Stimulated activated CD8-positive, alpha-beta memory T cell treated with anti-CD3 and anti-CD28 coated beads, Interleukin-12 subunit alpha, Interleukin-12 subunit beta, amount 100 ng/mL, for 4 hours (primary cell): ENCODE data around the gene CDYL.

ENCODE experiments used
- DNase-seq: peaks from one replicate; pipeline ENCODE4 v3.0.0-alpha.2; 2020; ENCODE audit warnings: low read depth

The CDYL gene

DNA sequence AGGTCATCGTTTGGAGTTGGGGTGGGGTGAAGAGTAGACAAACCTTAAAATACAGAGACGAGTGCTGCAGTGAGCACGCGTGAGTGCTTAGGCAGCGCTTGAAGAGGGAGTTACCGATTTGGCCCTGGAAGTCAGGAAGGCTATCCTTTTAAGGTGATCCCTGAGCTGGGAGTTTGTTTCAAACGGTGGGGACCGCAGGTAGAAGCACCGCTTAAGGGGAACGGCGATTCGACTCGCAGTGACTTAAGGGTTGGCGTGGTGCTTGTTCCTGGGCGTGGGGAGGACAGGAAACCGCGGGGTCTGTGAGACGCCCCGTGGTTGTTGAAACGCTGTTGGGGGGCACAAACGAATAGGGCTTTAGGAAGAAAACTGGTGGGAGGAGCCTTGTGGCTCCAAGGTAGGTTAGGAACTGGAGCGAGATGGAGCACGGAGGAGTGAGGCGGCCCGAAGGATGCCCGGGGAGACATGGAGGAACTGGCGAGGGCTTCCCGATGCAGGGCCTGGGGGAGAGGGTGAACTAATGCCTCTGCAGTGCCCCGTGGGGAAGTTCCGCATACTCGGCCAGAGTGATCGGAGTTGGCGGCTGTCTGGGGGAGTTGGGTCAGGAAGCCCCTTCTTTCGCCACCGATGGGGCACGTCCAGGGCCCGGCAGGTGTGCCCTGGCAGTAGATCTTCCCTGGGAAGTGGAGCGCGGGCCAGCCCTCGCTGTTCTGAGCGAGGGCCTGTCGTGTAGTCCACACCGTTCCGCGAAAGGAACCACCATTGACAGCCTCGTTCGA is 1.3 kb upstream of the CDYL start:
- no peak for DNase-seq

DNA sequence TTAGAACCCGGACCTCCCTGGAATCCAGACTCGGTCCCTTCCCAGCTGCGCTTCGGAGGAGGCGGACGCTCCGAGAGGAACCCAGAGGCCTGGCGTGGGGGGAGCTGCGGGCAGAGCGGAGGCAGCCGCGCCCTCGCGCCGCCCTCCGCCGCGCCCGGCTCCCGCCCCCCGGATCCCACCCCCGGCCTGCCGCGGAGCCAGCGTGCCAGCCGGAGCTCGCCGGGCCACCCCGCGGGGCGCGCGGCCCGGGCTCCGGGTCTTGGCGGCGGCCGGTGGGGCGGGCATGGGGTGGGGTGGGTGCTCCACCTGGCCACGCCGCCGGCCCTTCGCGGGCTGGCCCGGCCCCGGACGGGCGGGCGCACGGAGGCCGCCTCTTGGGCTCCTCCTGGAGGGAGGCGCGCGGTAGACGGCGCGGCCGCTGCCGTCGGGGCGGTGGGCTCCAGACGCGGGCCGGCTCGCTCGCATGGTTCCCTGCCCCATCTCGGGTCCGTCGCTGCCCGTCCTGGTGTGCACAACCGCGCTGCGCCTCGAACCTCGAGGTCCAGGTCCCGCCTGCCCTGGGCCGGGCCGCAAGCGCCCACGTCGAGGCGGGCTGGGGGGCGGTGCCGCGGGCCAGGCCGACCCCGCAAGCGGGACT is 592 bp upstream of the CDYL start:
- peak; percentile 64 for DNase-seq

DNA sequence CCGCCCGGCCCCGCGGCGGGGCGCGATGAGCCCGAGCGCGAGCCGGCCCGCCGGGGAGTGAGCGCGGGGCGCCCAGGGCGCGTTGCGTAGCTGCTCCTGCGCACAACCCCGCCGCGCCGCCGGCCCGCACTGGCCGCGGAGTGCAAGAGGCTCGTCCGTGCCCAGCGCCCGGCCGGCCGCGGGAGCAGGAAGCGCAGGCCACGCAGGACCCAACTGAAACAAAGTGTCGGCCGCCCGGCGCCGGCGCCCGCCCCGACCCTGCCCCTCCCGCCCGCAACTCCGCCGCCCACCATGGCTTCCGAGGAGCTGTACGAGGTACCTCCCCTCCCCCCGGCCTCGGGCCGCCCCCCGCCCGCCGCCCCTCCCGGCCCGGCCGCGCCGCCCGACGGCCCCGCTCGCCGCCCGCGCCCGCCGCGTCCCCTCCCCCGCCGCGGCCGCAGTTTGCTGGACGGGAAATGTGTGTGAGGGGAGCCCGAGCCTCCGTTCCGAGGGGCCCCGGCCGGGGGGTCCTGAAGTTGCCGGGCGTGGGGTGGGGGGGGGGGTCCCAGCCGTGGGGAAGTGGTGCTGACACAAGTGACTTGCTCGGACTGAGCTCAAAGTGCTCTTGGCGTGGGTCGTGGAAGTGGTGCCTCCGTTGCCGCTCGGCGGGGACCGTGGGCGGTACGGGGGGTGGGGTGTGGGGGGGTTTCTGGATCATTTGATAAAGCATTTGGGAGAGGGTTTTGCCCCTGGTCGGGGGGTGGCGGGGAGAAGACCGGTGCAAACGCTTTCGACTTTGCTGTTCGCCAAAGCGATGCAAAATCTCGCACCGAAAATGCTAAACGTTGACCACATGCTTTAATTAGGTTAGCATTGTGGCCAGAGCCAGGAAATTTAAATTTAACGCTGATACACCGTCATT is 539 bp downstream of the CDYL start:
- DNase-seq: peak; percentile 21

DNA sequence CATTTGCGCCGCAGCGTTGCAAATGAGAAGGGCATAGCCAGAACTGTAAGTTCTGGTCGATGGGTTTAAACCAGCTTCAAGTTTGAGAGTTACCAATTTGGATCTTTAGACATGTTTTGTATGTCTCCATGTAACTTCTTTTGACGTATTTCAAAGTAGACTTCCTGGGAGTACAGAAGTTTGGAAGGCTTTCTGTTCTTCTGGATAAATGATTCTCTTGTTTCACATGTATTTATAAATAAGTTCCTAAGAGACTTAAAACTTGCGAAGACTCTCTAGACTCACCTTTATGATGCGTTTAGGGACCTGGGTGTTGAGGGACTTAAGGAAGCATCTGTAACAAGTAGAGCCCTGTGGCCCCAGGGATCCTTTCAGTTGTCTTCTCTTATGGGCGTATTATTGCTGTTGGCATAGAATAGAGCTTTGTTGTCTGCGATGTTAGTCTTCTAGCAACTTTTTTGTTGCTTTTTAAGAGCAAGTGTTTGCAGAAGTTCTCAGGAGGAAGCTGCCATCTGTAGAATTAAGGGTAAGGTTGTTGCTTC is 1.3 kb downstream of the CDYL start:
- no peak for DNase-seq

DNA sequence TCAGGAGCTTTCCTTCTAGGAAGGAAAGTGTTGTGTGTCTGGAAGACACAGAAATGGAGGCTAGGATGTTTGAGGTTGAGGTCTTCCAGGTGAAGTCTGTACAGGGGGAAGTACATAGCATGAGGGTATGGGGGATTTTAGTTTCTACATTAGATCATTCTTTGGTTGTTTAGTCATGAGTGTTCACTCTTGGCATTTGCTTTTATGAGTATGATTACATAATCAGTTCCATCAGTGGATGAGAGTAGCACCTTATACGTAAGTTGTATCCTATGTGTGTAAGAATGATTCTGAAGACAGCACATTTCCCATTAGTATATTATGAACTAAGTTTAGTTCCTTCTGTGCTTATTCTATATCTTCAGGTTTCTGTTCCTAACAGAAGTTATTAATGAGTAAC is 1.9 kb downstream of the CDYL start:
- DNase-seq: no peak

DNA sequence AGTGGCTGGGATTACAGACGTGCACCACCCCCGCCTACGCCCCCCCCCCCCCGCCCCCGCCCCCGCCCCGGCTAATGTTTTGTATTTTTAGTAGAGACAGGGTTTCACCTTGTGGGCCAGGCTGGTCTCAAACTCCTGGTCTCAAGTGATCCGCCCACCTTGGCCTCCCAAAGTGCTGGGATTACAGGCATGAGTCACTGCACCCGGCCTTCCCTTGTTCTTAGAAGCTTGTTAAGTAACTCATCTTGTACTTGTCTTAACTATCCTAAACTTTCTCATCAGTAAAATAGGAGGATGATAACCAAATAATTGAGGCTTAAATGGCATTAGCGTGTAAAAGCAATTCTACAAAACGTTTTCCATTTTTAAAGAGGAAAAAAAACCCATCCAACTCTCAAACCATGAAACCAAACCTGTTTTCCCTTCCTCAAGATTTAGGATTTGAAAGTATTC is 4.2 kb downstream of the CDYL start:
- DNase-seq: no peak

DNA sequence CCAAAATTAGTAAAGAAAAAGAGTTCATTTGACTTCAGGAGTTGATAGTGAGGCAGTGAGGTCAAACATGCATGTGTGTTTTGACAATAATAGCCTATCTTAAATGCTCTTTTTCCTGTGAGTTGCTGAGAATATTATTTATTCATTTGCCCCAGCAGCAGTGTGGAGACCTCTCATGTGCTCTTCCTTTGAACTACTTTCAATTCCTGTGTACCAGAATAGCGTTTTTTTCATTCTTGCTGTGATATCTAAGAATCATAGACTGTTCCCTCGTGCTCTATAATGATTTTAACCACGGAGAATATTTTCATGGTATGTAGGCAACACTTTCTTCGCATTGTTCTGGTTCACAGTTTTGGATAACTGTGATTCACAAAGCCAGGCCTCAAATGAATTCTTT is 5.2 kb downstream of the CDYL start:
- DNase-seq: no peak

DNA sequence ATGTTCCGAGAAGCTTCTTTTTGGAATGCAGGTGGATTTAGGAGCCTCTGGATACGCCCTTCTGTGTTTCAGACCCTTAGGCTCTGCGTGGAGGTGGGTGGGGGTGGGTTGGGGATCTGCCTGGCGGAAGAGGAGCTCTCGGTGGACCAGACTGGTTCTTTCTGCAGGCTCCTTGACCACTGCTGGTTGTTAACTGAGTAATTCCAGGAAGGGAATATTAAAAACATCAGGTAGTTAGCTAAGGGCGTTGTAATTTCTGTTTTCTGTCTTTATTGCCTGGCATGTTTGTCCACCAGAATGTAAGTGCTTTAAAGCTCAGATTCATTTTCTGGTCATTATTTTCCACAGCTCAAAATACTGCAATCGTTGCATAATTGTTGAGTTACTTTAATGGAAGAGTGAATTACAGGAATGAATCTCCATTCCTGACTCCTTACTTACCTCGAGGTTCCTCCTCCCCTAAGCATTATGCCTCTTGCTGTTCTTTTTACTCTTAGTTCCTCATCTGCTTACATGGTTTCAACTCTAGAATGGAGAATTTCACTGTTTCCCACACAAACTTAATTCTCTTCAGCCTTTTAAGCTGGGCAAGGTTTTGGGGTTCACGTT is 5.9 kb downstream of the CDYL start:
- no peak for DNase-seq

DNA sequence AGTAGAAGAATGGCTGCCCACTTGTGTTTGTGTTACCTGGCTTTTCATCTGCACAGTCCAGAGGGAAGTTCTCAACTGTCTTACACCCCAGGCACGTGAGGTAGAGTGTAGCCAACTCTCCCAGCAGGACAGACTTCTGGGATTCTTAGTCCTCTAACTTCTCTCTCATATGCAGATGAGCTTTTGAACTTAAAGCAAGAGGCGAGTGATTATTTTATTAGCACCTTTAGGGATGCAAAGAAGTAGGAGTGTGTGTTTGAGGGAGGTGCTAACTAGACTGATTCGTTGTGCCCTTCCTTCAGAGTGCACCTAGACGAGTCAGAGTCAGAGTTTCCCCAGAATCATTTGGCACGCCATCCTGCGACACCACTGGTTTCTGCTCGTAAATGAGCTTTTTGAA is 10.8 kb downstream of the CDYL start:
- no peak for DNase-seq

DNA sequence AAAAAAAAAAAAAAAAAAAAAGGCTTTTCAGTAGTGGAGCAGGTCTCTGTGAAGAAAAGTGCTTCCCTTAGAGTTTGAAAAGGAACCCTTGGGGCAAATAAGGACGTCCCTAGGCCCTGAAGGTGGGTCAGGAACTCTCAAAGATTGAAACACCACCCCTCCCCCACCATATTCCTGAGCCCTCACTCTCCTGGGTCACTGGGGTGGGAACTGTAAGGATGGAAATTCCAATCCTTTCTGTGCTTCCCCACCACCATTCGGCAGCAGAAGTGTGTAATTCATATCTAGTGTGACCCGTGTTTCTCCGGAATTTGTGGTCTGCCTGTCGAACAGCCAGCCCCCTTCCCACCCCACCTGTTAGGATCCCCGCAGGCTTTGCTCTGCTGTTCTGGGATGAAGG is 12.3 kb downstream of the CDYL start:
- no peak for DNase-seq

DNA sequence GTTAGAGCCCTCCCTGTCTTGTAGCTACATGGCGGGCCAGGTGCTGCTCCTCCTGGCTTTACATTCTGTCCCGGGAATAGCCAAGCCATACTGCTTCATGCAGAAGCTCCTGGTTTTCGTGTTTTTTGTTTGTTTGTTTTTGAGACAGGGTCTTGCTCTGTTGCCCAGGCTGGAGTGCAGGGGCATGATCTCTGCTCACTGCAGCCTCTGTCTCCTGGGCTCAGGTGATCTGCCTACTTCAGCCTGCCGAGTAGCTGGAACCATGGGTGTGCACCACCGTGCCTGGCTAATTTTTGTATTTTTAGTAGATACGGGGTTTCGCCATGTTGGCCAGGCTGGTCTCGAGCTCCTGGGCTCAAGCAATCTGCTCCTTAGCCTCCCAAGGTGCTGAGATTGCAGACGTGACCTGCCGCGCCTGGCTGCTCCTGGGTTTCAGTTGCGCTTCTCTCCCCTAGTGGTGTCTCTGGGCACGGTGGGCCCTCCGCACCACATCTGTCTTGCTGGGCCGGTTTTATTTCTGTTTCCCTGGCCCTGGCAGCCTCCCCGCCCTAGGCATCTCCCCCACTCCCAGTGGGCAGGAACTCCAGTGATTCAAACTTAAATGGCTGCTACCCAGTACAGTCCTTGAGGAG is 12.9 kb downstream of the CDYL start:
- no peak for DNase-seq

DNA sequence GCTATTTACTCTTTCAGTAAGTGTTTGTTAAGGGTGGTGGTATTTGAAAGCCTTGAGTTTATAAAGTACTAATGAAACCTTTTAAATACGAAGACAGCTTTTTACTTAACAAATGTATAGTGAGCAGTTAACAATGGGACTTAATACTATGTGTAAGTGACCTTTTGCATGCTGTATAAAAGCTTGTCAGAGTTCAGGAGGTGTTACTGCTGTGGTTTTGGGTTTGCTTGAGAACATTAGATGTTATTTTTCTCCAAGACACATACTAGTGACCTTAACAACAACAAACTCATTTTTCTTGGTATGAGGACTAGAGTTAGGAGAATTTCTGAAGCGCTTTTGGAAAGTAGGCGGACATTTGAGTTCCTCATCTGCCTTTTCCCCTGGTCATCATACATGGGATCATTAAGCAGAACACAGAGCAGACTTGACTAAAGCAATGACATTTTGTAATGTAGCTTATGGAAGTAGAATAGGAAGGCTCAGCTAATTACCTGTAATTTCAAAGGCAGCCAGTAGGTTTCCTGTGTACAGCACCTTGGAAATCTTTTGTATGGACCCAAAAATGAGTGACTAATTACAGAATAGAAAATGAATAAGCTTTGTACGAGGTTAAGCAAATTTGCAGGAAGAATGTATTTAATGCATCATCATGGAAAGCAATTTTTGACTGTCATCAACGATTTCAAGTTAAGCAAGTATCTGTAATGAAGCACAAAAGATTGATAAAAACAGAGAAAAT is 14.1 kb downstream of the CDYL start:
- DNase-seq: no peak

DNA sequence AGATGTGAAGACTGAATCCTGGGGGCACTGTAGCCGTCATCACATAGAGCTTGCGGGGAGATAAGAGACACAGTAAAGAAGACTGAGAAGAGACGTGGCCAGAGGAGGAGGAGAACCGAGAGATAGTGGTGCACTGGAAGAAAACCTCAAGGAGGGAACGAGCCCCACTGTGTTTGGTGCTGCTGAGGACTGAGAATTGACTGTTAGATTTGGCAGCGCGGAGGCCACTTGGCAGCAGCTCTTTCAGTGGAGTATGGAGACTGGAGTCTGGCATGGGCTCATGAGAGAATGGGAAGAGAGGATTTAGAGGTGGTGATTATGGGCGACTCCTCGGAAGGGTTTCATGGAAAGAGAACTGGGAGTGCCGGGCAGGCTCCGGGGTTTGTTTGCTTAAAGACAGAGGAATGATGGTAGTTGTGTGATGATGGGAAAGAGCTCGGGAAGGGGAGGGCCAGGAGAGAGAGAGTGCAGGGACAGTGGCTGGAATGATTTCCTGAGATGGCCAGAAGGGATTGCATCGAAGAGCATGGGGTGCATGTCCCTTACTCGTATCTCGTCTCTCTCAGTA is 18.0 kb downstream of the CDYL start:
- DNase-seq: no peak

DNA sequence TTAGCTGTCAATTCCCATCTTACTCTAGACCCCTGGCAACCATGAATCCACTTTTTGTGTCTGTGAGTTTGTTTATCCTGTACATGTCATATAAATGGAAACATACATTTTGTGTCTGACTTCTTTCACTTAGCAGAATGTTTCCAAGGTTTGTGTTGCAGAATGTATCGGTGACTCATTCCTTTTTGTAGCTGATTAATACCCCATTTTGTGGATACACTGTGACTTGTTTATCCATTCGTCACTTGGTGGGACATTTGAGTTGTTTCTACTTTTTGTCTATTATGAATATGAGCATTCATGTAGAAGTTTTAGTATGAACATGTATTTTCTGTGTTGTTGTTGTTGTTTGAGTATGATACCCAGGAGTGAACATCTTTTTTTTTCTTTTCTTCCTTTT is 21.4 kb downstream of the CDYL start:
- no peak for DNase-seq

DNA sequence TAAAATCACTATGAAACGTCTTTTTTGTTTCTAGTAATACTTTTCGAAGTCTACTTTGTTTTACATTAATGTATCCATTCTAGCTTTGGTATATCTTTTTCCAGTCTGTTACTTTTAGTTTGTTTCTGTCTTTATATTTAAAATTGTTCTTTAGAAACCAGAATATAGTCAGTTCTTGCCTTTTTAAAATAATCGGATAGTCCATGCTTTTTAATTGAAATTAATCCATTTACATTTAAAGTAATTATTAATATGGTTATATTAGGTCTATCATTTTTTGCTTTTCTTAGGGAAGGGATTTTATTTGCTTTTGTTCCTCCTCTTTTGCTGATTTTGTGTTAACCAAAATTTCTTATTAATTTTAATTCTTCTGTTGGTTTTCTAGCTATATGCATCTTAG is 23.7 kb downstream of the CDYL start:
- no peak for DNase-seq

DNA sequence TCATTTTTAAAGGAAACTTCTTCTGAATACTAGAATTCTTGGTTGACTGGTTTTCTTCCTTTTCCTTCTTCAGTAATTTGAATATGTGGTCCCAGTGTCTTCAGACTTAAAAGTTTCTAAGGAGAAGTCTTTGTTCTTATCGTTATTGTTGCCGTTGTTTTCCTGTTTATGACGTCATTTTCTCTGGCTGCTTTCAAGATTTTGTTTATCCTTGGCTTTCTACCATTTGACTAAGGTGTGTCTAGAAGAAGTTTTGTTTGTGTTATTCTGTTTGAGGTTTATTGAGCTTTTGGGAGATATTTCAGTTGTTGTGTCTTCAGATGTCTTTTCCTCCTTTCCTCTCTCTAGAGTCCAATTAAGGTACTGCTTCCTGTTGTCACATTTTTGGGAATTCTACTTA is 24.5 kb downstream of the CDYL start:
- no peak for DNase-seq

DNA sequence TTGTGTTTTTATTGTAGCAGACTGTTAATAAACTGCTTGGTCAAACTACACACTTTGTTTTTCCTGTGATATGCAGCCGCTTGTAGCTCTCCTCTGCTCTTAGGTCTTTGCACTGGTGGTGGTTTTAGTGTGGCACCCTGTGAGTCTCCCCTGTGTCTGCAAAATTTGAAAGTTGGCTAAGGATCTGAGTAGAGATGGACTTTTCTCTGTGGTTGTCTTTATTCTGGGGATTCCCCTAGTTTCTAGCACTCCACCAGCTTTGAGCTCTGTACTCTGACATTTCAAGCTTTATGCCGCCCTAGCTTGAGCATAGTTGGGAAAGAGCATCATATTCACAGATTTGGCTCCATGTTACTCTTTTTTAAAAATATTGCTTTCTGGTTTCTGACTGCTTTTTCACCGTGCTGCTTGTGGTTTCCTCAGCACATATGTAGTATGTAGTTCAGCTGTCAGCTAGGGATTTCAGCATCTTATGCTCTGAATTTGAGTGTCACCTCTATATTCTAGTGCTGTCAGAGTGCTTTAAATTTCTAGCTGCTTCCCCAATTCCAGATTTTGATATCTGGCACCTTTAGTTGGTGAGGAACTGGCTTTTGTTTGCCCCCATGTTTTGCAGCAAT is 25.4 kb downstream of the CDYL start:
- DNase-seq: no peak

DNA sequence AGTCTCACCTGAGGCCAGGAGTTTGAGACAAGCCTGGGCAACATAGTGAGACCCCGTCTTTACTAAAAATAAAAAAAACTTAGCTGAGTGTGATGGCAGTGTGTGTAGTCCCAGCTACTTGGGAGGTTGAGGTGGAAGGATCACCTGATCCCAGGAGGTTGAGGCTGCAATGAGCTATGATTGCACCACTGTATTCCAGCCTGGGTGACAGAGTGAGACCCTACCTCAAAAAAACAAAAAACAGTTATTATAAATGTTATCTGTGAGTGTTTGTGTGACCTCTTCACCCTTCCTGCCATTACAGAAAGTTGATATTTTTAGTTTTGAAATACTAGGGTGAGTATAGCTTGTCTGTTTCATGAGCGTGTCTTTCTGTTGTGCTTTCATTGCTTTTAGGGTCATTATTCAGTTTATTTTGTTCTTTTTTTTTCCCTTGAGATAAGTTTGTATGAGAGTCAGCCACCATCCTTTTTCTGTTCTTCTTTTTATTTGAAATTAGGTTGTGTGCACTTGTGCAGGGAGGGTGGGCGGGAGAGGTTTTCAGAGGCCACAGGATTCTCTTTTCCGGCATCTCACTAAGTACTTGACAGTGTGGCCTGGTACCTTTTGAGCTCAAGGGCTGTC is 26.2 kb downstream of the CDYL start:
- no peak for DNase-seq

DNA sequence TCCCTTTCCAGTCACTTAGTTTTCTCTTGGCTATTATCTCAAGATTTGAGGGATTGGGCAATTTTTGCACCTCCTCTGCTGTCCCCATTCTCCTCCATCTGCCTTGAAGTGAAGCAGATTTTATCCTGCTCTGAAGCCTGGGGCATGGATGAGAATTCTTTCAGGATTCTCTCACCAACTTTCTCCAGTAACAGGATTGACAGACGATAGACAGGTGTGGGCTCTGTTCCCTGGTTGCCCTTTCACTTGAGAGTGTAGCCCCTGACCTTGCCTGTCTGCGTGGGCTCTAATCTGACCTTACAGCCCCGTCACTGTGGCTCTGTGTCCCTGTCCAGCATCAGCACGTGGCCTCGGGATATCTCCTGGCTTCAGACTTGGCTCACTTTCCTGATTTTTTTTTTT is 27.1 kb downstream of the CDYL start:
- DNase-seq: no peak

DNA sequence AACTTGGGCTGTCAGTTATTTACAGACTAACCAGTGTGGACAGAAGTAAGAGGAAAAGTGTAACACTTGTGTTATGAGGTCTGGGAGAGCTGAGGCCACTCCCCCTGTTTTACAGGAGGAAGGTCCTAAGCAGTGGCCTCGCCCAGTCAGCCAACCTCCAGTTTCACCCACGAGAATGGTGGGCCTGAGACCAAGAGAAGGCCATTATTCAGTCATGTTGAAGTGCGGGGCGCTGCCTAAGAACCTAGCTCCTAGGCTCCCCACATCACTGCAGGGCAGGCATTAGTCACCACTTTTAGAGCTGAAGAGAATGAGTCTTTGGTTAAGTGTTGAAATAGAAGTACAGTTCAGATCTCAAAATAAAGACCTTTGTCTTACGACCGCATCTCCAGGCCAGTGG is 27.9 kb downstream of the CDYL start:
- DNase-seq: no peak
